ENCODE data around the gene CAPN5.
"Not testable (repeated sequence)": the region's sequence is repeated elsewhere in the genome, so short reads cannot be mapped to it uniquely, and the experiment has no call there.

The CAPN5 gene

GRCh38 chr11:77096591-77097019, 29.8 kb downstream of the CAPN5 start:
- DNase-seq (ENCODE audit: low read depth in 3 of 3) = no peak

GRCh38 chr11:77097180-77097579, 30.4 kb downstream of the CAPN5 start:
- DNase-seq (ENCODE audit: low read depth in 3 of 3) = not testable (repeated sequence)

- no peak for DNase-seq (ENCODE audit: low read depth in 3 of 3)
Observed at GRCh38 chr11:77100166-77101042, 33.6 kb downstream of the CAPN5 start.

GRCh38 chr11:77101043-77101537, 34.3 kb downstream of the CAPN5 start:
- no peak for DNase-seq (ENCODE audit: low read depth in 3 of 3)

GRCh38 chr11:77102246-77103210, 35.8 kb downstream of the CAPN5 start, which contains the start of gene OMP:
TSS of gene OMP (plus strand) at chr11:77102840. CDS start at chr11:77102840, 0 bp downstream.
- no peak for DNase-seq (ENCODE audit: low read depth in 3 of 3)

- no peak for DNase-seq (ENCODE audit: low read depth in 3 of 3)
Observed at GRCh38 chr11:77103319-77103718, 36.5 kb downstream of the CAPN5 start.

GRCh38 chr11:77104727-77105126, 38.0 kb downstream of the CAPN5 start:
- no peak for DNase-seq (ENCODE audit: low read depth in 3 of 3)

GRCh38 chr11:77106321-77106720, 39.5 kb downstream of the CAPN5 start:
- no peak for DNase-seq (ENCODE audit: low read depth in 3 of 3)

GRCh38 chr11:77106759-77107158, 40.0 kb downstream of the CAPN5 start:
- no peak for DNase-seq (ENCODE audit: low read depth in 3 of 3)

- DNase-seq (ENCODE audit: low read depth in 3 of 3) = no peak
Observed at GRCh38 chr11:77107950-77108349, 41.2 kb downstream of the CAPN5 start.

- no peak for DNase-seq (ENCODE audit: low read depth in 3 of 3)
Observed at GRCh38 chr11:77108436-77108835, 41.7 kb downstream of the CAPN5 start.

GRCh38 chr11:77109236-77110019, 42.7 kb downstream of the CAPN5 start:
- no peak for DNase-seq (ENCODE audit: low read depth in 3 of 3)

- no peak for DNase-seq (ENCODE audit: low read depth in 3 of 3)
Observed at GRCh38 chr11:77110836-77111235, 44.1 kb downstream of the CAPN5 start.

GRCh38 chr11:77111277-77111676, 44.5 kb downstream of the CAPN5 start:
- no peak for DNase-seq (ENCODE audit: low read depth in 3 of 3)

GRCh38 chr11:77111946-77112345, 45.2 kb downstream of the CAPN5 start:
- DNase-seq (ENCODE audit: low read depth in 3 of 3) = no peak

- no peak for DNase-seq (ENCODE audit: low read depth in 3 of 3)
Observed at GRCh38 chr11:77112641-77113381, 46.0 kb downstream of the CAPN5 start.

- no peak for DNase-seq (ENCODE audit: low read depth in 3 of 3)
Observed at GRCh38 chr11:77113382-77114088, 46.8 kb downstream of the CAPN5 start.

- DNase-seq (ENCODE audit: low read depth in 3 of 3) = no peak
Observed at GRCh38 chr11:77114089-77114463, 47.3 kb downstream of the CAPN5 start.

- DNase-seq (ENCODE audit: low read depth in 3 of 3) = no peak
Observed at GRCh38 chr11:77115181-77115611, 48.4 kb downstream of the CAPN5 start.

- DNase-seq (ENCODE audit: low read depth in 3 of 3) = no peak
Observed at GRCh38 chr11:77115956-77116355, 49.2 kb downstream of the CAPN5 start.

Data from stimulated activated CD4-positive, alpha-beta T cell treated with anti-CD3 and anti-CD28 coated beads, TNF-alpha, amount 100 ng/mL, for 4 hours (primary cell).